Stomach (tissue), 9 donors: Measurements from ENCODE around the gene RNF208. TPM values are rescaled to one million over a fixed set of nuclear protein-coding genes. Genes with fewer than 3 reads are reported as not detected.
A peak's percentile ranks its signal among the peaks of the same experiment; 100 is the strongest.

Experiments used
- DNase-seq, 2 donors: peaks; one replicate each; pipeline versions ENCODE4 v3.0.0 to v3.0.0-alpha.2; 2013 to 2019
- H3K27ac ChIP-seq, 5 donors: fragments of 200-600 bp in 4 of 5; sonication (generic) in 4 of 5; one replicate each; pipeline ENCODE4 v1.5.1; 2013 to 2019; ENCODE audit warnings: mild to moderate bottlenecking in 1 of 5, moderate library complexity in 1 of 5
- H3K27me3 ChIP-seq, 3 donors: fragments of 200-600 bp; sonication (generic); one replicate each; pipeline ENCODE4 v1.5.1; 2017 to 2019; ENCODE audit warnings: mixed run types in 1 of 3
- H3K36me3 ChIP-seq, 4 donors: fragments of 200-600 bp; sonication (generic); 1 replicate in 3 of 4; 2 replicates in 1 of 4; pipeline ENCODE4 v1.5.1; 2016 to 2019
- H3K4me1 ChIP-seq, 4 donors: fragments of 200-600 bp; sonication (generic); one replicate each; pipeline ENCODE4 v1.5.1; 2016 to 2019
- H3K4me3 ChIP-seq, 4 donors: fragments of 200-600 bp; sonication (generic) in 3 of 4; one replicate each; pipeline ENCODE4 v1.5.1; 2016 to 2019; ENCODE audit warnings: mild to moderate bottlenecking in 1 of 4
- H3K9me3 ChIP-seq, 4 donors: fragments of 200-600 bp; sonication (generic); one replicate each; pipeline ENCODE4 v1.5.1; 2016 to 2019
- EP300 ChIP-seq: sonication (generic); formaldehyde crosslinking; IDR thresholded peaks from one replicate; pipeline ENCODE4 v1.6.1; 2017; ENCODE audit warnings: antibody characterized with exemption
- POLR2A ChIP-seq, 4 donors: fragments of 450-650 bp; IDR thresholded peaks; one replicate each; pipeline ENCODE4 v1.6.1; 2016; ENCODE audit warnings: antibody characterized with exemption in 4 of 4, control low read depth in 2 of 4, mild to moderate bottlenecking in 1 of 4, moderate library complexity in 1 of 4
- POLR2AphosphoS5 ChIP-seq, 3 donors: sonication (generic); formaldehyde crosslinking; IDR thresholded peaks; one replicate each; pipeline ENCODE4 v1.6.1; 2016; ENCODE audit warnings: antibody characterized with exemption in 3 of 3
- WGBS, 5 donors: extraction: QIAGEN DNeasy Blood & Tissue Kit in 3 of 5; methylation state at CpG; one replicate each; pipeline versions ENCODE4 v1.1.5 to v1.1.7; 2013 to 2018; 5-methylcytosine and 5-hydroxymethylcytosine counted together
- intact Hi-C: fragments of 100-400 bp; cut with DNase I; formaldehyde crosslinking; loops from one replicate; pipeline ENCODE4 v1.15.1; 2023; ENCODE audit warnings: low total_unique reads
- polyA plus RNA-seq, 3 donors: library from polyadenylated mRNA; stranded (reverse); fragments of 200-250 nt; gene quantifications; one replicate each; pipeline ENCODE4 v1.2.3, GENCODE V29; 2013
- total RNA-seq, 5 donors: library from RNA; depleted of rRNA; stranded (reverse); fragments of >200 nt; gene quantifications; one replicate each; pipeline versions ENCODE4 v1.1.0 to v1.2.3, GENCODE V29; 2014 to 2016
- TF ChIP-seq, protein P1 (sequence below), 7 experiments: fragments of 450-650 bp in 4 of 7; fragments of 200-600 bp in 3 of 7; sonication (generic) in 3 of 7; IDR thresholded peaks; one replicate each; pipeline ENCODE4 v1.5.1; 2016 to 2019; ENCODE audit warnings: antibody characterized with exemption in 7 of 7, control low read depth in 2 of 7, mild to moderate bottlenecking in 1 of 7
- donor health status: healthy with polysubstance abuse.
- donor health status: Bipolar disorder and iron deficiency.
- donor health status: healthy.

RNF208 gene
- total and polyA plus RNA-seq, 8 donors, result 0.45 to 18.7 (median 11.8) TPM; not detected in 1

DNA sequence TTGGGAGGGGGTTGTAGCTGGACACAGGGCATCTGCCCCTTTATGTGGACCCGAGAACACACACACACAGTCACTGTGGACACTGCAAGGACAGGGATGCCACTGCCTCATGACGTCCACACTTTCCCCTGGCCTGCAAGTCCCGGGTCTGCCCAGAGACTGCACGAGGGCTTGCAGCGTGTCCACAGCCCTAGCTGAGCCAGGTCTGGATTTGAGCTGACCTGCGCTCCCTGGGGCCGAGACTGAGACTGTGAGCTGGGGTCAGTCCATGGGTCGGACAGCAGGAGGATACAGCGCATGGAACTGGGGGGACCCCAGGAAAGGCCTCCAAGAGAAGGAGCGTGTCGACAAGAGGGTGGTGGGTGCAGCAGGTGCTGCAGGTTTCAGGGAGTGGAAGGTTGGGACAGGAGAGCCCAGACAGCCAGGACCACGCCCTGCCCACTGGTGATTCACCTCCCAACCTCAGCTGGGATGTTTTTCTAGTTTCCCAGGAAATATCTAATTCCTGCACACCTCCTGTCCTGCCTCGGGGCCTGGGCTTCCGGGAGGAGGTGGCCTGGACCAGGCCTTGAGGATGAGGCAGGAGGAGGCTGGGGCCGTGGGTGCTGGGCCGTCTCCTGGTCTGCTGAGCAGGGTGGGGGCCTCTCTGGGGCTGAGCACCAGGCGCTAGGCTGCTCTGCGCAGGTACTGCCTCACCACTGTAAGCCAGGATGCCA is 4.5 kb upstream of the RNF208 start:
- TF ChIP-seq, protein P1, sequence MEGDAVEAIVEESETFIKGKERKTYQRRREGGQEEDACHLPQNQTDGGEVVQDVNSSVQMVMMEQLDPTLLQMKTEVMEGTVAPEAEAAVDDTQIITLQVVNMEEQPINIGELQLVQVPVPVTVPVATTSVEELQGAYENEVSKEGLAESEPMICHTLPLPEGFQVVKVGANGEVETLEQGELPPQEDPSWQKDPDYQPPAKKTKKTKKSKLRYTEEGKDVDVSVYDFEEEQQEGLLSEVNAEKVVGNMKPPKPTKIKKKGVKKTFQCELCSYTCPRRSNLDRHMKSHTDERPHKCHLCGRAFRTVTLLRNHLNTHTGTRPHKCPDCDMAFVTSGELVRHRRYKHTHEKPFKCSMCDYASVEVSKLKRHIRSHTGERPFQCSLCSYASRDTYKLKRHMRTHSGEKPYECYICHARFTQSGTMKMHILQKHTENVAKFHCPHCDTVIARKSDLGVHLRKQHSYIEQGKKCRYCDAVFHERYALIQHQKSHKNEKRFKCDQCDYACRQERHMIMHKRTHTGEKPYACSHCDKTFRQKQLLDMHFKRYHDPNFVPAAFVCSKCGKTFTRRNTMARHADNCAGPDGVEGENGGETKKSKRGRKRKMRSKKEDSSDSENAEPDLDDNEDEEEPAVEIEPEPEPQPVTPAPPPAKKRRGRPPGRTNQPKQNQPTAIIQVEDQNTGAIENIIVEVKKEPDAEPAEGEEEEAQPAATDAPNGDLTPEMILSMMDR (IDR thresholded peaks at IDR 0.05), result no peak
- TF ChIP-seq POLR2AphosphoS5 (IDR thresholded peaks at IDR 0.05), result no peak
- TF ChIP-seq EP300, result no peak
- no peak for TF ChIP-seq POLR2A (IDR thresholded peaks at IDR 0.05)
- peak in 1 of 2 donors; percentile 57 for DNase-seq
- H3K4me3 ChIP-seq, result no peak overlapping the region
- H3K36me3 ChIP-seq, result no peaks in the 10 kb centered on the region
- peaks cover 3 to 54% (median 34%) of the 10 kb centered on the region in 3 donors for H3K27me3 ChIP-seq
- H3K9me3 ChIP-seq, result no peaks in the 10 kb centered on the region
- peak overlapping the region; percentile 75 to 98 (median 81) for H3K27ac ChIP-seq
- 48 to 64% (median 49%) methylated on average over 18 of the region's 18 CpGs for WGBS, 5 donors
- peaks cover 36 to 66% (median 65%) of the 10 kb centered on the region in 4 donors for H3K4me1 ChIP-seq
- intact Hi-C loops, result loop anchor here (5.0 kb wide), 1 partner anchor 109 kb away; no protein-coding TSS in a partner anchor

DNA sequence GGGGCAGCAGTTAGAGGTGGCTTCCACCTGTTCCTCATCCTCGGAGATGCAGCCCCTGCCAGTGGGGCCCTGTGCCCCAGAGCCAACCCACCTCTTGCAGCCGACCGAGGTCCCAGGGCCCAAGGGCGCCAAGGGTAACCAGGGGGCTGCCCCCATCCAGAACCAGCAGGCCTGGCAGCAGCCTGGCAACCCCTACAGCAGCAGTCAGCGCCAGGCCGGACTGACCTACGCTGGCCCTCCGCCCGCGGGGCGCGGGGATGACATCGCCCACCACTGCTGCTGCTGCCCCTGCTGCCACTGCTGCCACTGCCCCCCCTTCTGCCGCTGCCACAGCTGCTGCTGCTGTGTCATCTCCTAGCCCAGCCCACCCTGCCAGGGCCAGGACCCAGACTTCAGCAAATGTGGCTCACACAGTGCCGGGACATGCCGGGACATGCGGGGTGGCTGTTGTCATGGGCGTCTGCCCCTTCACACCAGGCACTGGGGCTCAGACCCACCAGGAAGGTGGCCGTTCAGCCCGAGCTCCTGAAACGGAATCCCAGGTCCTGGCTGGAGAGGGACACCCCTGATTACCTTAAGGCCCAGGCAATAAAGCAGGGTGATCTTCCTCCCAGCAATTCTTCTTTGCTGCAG is 3.8 kb upstream of the RNF208 start:
- intact Hi-C loops, result loop anchor here (5.0 kb wide), 1 partner anchor 109 kb away; no protein-coding TSS in a partner anchor
- 80 to 88% (median 82%) methylated on average over 3 to 21 of the region's 21 CpGs for WGBS, 5 donors
- Histone ChIP-seq H3K4me3 (peak overlapping the region in 1 of 4 donors; percentile 16), H3K36me3 (no peaks in the 10 kb centered on the region), H3K9me3 (no peaks in the 10 kb centered on the region), H3K4me1 (peaks cover 42 to 73% (median 72%) of the 10 kb centered on the region in 4 donors), H3K27ac (peak overlapping the region; percentile 75 to 98 (median 81)), H3K27me3 (peaks cover 3 to 53% (median 29%) of the 10 kb centered on the region in 3 donors)
- no peak for DNase-seq
- TF ChIP-seq, protein P1 (IDR thresholded peaks at IDR 0.05), result no peak
- no peak for TF ChIP-seq POLR2AphosphoS5 (IDR thresholded peaks at IDR 0.05)
- no peak for TF ChIP-seq EP300
- no peak for TF ChIP-seq POLR2A (IDR thresholded peaks at IDR 0.05)

DNA sequence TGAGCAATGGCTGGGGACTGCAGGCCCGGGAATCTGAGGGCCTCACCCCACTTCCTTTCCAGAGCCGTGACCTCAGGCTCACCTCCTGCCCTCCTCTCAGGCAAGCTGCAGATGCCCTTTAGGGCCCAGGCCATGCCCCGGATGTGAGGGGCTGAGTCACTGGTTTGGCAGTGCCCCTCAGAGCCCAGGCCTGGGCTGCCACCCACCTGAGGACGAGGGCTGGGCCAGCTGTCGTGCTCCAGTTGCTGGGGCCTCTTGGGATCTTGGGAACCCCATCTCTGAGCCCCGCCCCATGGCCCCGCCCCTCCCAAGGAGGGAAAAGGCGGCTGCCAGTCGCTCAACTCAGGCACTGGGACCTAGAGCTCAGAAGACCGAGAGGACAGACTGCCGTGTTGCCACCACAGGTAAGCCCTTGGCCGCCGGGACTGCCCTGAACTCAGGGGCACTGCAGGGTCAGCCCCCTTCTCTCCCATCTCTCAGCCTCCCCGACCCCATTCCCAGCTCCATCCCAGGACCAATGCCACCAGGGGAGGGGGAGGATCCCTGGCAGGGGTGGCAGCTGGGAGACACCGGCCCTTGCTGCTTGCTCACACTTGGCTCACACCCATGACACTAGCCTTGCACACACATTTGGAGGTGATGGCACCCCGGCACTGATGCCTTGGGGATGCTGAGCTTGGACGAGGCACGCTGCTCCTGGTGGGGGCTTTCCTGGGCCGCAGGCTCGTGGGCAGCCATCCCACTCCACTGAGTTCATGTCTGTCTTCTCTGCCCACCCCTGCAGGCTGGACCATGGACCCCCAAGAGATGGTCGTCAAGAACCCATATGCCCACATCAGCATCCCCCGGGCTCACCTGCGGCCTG is 3.0 kb upstream of the RNF208 start, which contains the start of gene CYSRT1:
CYSRT1 (plus strand) TSS at position 345 of the 865 bp plus-strand sequence; CDS start at position 793, 448 bp downstream.
- no peaks in the 10 kb centered on the region for H3K36me3 ChIP-seq
- peaks cover 3 to 46% (median 21%) of the 10 kb centered on the region in 3 donors for H3K27me3 ChIP-seq
- H3K27ac ChIP-seq, result peak within 1 kb of the TSS; percentile 92 to 98 (median 94)
- TF ChIP-seq POLR2A (IDR thresholded peaks at IDR 0.05) (no peak), POLR2AphosphoS5 (IDR thresholded peaks at IDR 0.05) (no peak), EP300 (no peak)
- TF ChIP-seq, protein P1 (IDR thresholded peaks at IDR 0.05), result no peak
- no peaks in the 10 kb centered on the region for H3K9me3 ChIP-seq
- 44 to 64% (median 50%) methylated on average over 12 to 23 of the region's 23 CpGs for WGBS, 5 donors
- DNase-seq, result peak; percentile 49 to 64
- intact Hi-C loops, result loop anchor here (5.0 kb wide), 1 partner anchor 108 kb away; no protein-coding TSS in a partner anchor
- H3K4me3 ChIP-seq, result peak within 1 kb of the TSS; percentile 70 to 73 (median 72)
- H3K4me1 ChIP-seq, result peaks cover 42 to 81% (median 78%) of the 10 kb centered on the region in 4 donors
